ENCODE data around the gene MEG3. TPM values are rescaled to one million over a fixed set of nuclear protein-coding genes. Genes with fewer than 3 reads are reported as not detected.

Gene MEG3
- total and polyA plus RNA-seq, 9 of the 15 experiments (the other 6 are each of a cell fraction or from before 2014, with no cell fraction given): 0.10 to 5.3 (median 1.0) TPM; not detected in 1

DNA sequence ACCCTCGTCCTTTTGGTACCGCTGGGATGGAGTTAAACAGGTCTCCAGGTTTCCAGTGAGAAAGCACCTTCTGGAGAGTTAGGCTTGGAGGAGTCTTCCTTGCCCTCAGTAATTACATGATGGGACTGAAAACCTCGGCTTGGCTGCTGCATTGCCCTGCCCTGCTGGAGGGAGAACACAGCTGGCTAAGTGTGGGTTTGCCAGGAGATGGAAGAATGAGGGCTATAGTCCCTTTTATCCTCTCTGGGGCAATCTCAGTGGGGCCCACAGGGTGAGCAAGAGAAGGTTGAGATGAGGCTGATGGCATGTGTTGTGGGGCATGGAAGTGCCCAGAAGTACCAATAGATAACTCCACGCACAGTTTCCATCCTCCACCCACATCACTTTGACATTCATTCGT lies 23.2 kb upstream of the MEG3 start:
- no peak overlapping the region for H2AFZ ChIP-seq (ENCODE audit: low read depth, low read length)
- POLR2A ChIA-PET: interaction anchor here (0.6 kb wide), 1 partner anchor 132 kb away, joined by 3 read pairs; no protein-coding TSS in a partner anchor
- no TSS peak for BruUV-seq (replicated peaks)
- no peak overlapping the region for H3K27ac ChIP-seq (ENCODE audit: extremely low read depth, low read depth, low read length)
- CTCF ChIA-PET (ENCODE audit: low intra/inter-chr PET ratio): no interaction called here
- no peaks in the 10 kb centered on the region; the same call in 1 of the 2 replicates for H3K9me3 ChIP-seq (replicated peaks; ENCODE audit: control insufficient read depth, insufficient read depth, low read depth, low read length)
- H3K27me3 ChIP-seq (ENCODE audit: control insufficient read depth in 2 of 2, insufficient read depth in 2 of 2, low read length in 2 of 2): no peaks in the 10 kb centered on the region
- DNase-seq (ENCODE audit: extremely low read depth in 1 of 4, low spot score in 3 of 4) (no peak), FAIRE-seq (no peak), ATAC-seq (no peak)
- no peaks in the 10 kb centered on the region for H3K9me1 ChIP-seq (ENCODE audit: control insufficient read depth, insufficient read depth, low read length)
- TF ChIP-seq SMC3 (conservative IDR thresholded peaks at IDR 0.05; ENCODE audit: insufficient read depth, low read depth, low read length) (no peak), ELF4 (CRISPR knock-in tag; IDR thresholded peaks at IDR 0.05) (no peak), RBM17 (IDR thresholded peaks at IDR 0.05; ENCODE audit: borderline replicate concordance, low read depth, low read length) (no peak), ARID3B (CRISPR knock-in tag; IDR thresholded peaks at IDR 0.05; ENCODE audit: borderline replicate concordance) (no peak), FUS (optimal IDR thresholded peaks at IDR 0.05; ENCODE audit: low read depth, low read length) (no peak), SETDB1 (IDR thresholded peaks at IDR 0.05; ENCODE audit: low read length) (no peak), RBM22 (IDR thresholded peaks at IDR 0.05; ENCODE audit: low read depth, low read length, poor library complexity, severe bottlenecking) (no peak), FOXJ2 (tag; IDR thresholded peaks at IDR 0.05) (no peak)
- TF ChIP-seq, protein P1, sequence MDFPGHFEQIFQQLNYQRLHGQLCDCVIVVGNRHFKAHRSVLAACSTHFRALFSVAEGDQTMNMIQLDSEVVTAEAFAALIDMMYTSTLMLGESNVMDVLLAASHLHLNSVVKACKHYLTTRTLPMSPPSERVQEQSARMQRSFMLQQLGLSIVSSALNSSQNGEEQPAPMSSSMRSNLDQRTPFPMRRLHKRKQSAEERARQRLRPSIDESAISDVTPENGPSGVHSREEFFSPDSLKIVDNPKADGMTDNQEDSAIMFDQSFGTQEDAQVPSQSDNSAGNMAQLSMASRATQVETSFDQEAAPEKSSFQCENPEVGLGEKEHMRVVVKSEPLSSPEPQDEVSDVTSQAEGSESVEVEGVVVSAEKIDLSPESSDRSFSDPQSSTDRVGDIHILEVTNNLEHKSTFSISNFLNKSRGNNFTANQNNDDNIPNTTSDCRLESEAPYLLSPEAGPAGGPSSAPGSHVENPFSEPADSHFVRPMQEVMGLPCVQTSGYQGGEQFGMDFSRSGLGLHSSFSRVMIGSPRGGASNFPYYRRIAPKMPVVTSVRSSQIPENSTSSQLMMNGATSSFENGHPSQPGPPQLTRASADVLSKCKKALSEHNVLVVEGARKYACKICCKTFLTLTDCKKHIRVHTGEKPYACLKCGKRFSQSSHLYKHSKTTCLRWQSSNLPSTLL (IDR thresholded peaks at IDR 0.05): no peak
- TF ChIP-seq, protein P2, sequence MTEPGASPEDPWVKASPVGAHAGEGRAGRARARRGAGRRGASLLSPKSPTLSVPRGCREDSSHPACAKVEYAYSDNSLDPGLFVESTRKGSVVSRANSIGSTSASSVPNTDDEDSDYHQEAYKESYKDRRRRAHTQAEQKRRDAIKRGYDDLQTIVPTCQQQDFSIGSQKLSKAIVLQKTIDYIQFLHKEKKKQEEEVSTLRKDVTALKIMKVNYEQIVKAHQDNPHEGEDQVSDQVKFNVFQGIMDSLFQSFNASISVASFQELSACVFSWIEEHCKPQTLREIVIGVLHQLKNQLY (CRISPR knock-in tag; conservative IDR thresholded peaks at IDR 0.05): no peak
- H4K20me1 ChIP-seq (replicated peaks; ENCODE audit: control insufficient read depth, insufficient read depth, low read length): no peaks in the 10 kb centered on the region
- WGBS (ENCODE audit: insufficient coverage, low coverage, missing lambda C conversion rate): 59% methylated on average over 5 of the region's 5 CpGs
- H3K4me2 ChIP-seq (ENCODE audit: insufficient read depth, low read length): no peak overlapping the region
- H3K9ac ChIP-seq (ENCODE audit: insufficient read depth in 1 of 2, low read depth in 2 of 2, low read length in 2 of 2): no peak overlapping the region
- intact Hi-C loops (cut with micrococcal nuclease) (no loop called here), in situ Hi-C loops (cut with MboI) (no loop called here)
- H3K4me1 ChIP-seq (replicated peaks in 1 of 2; ENCODE audit: control insufficient read depth in 2 of 2, insufficient read depth in 2 of 2, low read length in 2 of 2): peaks cover 0 to 4% of the 10 kb centered on the region in 2 experiments; a peak in 2 of 5 replicates
- no peak overlapping the region for H3K4me3 ChIP-seq
- H3K36me3 ChIP-seq (ENCODE audit: control insufficient read depth, insufficient read depth, low read length): no peaks in the 10 kb centered on the region
- H3K79me2 ChIP-seq (ENCODE audit: control insufficient read depth, insufficient read depth, low read length): no peaks in the 10 kb centered on the region

All from K562 (cell line).